GM18520 (cell line): ENCODE data around the gene MS4A14.
"Not testable (repeated sequence)": the region's sequence is repeated elsewhere in the genome, so short reads cannot be mapped to it uniquely, and the experiment has no call there.

Experiments
- ATAC-seq: cut with Tn5 transposase; IDR thresholded peaks from one replicate; pipeline ENCODE4 v1.9.1; 2021; ENCODE audit not compliant: unreplicated experiment

The MS4A14 gene

GRCh38 chr11:60389279-60389910, 6.9 kb upstream of the MS4A14 start:
- peak; percentile 70 for ATAC-seq

GRCh38 chr11:60390419-60390818, 5.8 kb upstream of the MS4A14 start:
- ATAC-seq = no peak

GRCh38 chr11:60392361-60392760, 3.9 kb upstream of the MS4A14 start:
- no peak for ATAC-seq

GRCh38 chr11:60393016-60393415, 3.2 kb upstream of the MS4A14 start:
- ATAC-seq = no peak

GRCh38 chr11:60394666-60395380, 1.4 kb upstream of the MS4A14 start:
- no peak for ATAC-seq

- no peak for ATAC-seq
These were observed 540 bp downstream of the MS4A14 start for GRCh38 chr11:60396799-60397198.

- ATAC-seq = no peak
These were observed 23.8 kb downstream of the MS4A14 start for GRCh38 chr11:60420015-60420414.

- ATAC-seq = no peak
These were observed 26.4 kb downstream of the MS4A14 start for GRCh38 chr11:60422609-60423008.

GRCh38 chr11:60428517-60428916, 32.3 kb downstream of the MS4A14 start:
- ATAC-seq = no peak

- no peak for ATAC-seq
These were observed 33.0 kb downstream of the MS4A14 start, which contains the start of gene MS4A5 for GRCh38 chr11:60429272-60429671. TSS of gene MS4A5 (plus strand) at chr11:60429572. CDS start at chr11:60429675, 103 bp downstream.

- no peak for ATAC-seq
These were observed 35.0 kb downstream of the MS4A14 start for GRCh38 chr11:60431251-60431650.

GRCh38 chr11:60433401-60433800, 37.1 kb downstream of the MS4A14 start:
- no peak for ATAC-seq

GRCh38 chr11:60447070-60447469, 50.8 kb downstream of the MS4A14 start:
- ATAC-seq = no peak

GRCh38 chr11:60447846-60448245, 51.6 kb downstream of the MS4A14 start:
- ATAC-seq = no peak

- ATAC-seq = not testable (repeated sequence)
These were observed 54.9 kb downstream of the MS4A14 start for GRCh38 chr11:60451185-60451584.

GRCh38 chr11:60454212-60454611, 58.0 kb downstream of the MS4A14 start:
- no peak for ATAC-seq

- ATAC-seq = peak; percentile 81
These were observed 59.3 kb downstream of the MS4A14 start, which contains the start of gene MS4A1 for GRCh38 chr11:60455531-60456042. TSS of gene MS4A1 (plus strand) at chr11:60455847. CDS start at chr11:60462375, 6,528 bp downstream.

- ATAC-seq = no peak
These were observed 61.3 kb downstream of the MS4A14 start for GRCh38 chr11:60457576-60457975.

- ATAC-seq = no peak
These were observed 63.1 kb downstream of the MS4A14 start for GRCh38 chr11:60459345-60459744.
